ENCODE measurements around the gene GPR17.
A peak's percentile ranks its signal among the peaks of the same experiment; 100 is the strongest.

Gene GPR17

GRCh38 chr2:127701193-127701650 lies 55.3 kb downstream of the GPR17 start, which contains the start of gene SFT2D3:
TSS of gene SFT2D3 (plus strand) at chr2:127701497. CDS start at chr2:127701529, 32 bp downstream.
- Histone ChIP-seq H3K27me3 (ENCODE audit: insufficient read depth, low read length) (no peaks in the 10 kb centered on the region), H3K4me3 (ENCODE audit: low read length) (peak within 1 kb of the TSS; percentile 86), H2AFZ (ENCODE audit: low read depth, low read length) (peak within 1 kb of the TSS; percentile 41), H3K4me1 (ENCODE audit: insufficient read depth, low read length) (peaks cover 12% of the 10 kb centered on the region), H3K9me3 (ENCODE audit: low read length) (peaks cover 5% of the 10 kb centered on the region), H3K36me3 (ENCODE audit: insufficient read depth, low read length) (peaks cover 27% of the 10 kb centered on the region)

DNA sequence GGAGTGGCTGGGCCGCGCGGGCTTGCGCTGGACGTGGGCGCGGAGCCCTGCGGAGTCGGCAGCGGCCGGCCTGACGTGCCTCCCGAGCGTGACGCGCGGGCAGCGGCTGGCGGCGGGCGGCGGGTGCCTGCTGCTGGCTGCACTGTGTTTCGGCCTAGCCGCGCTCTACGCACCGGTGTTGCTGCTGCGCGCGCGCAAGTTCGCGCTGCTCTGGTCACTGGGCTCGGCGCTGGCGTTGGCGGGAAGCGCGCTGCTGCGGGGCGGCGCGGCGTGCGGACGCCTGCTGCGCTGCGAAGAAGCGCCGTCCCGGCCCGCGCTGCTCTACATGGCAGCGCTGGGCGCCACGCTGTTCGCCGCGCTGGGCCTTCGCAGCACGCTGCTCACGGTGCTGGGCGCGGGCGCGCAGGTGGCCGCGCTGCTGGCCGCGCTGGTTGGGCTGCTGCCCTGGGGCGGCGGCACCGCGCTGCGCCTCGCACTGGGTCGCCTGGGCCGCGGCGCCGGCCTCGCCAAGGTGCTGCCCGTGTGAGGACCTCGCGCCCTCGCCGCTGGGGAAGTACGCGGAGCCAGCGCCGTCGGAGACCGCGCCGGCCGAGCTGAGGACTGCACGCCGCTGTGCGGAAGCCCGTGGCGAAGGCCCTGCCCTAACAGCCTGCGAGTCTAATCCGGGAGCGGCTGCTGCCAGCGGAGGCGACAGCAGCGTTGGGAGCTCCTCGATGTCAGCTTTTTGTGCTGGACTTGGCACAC lies 55.9 kb downstream of the GPR17 start:
- Histone ChIP-seq H3K4me3 (ENCODE audit: low read length) (peak overlapping the region; percentile 86), H3K4me1 (ENCODE audit: insufficient read depth, low read length) (peaks cover 12% of the 10 kb centered on the region), H3K27me3 (ENCODE audit: insufficient read depth, low read length) (no peaks in the 10 kb centered on the region), H3K36me3 (ENCODE audit: insufficient read depth, low read length) (peaks cover 33% of the 10 kb centered on the region), H3K9me3 (ENCODE audit: low read length) (peaks cover 5% of the 10 kb centered on the region), H2AFZ (ENCODE audit: low read depth, low read length) (peak overlapping the region; percentile 41)

All from neuron (in vitro differentiated cells).